Upper lobe of left lung (tissue), 6 donors: ENCODE results near the gene CA11. TPM values are rescaled to one million over a fixed set of nuclear protein-coding genes. Genes with fewer than 3 reads are reported as not detected.
A peak's percentile ranks its signal among the peaks of the same experiment; 100 is the strongest.

Experiments
- ATAC-seq, 2 donors: fragments of 200-7000 bp; cut with Tn5 transposase; one replicate each; pipeline ENCODE4 v1.9.1; 2022; ENCODE audit warnings: mild to moderate bottlenecking in 2 of 2, moderate library complexity in 2 of 2; ENCODE audit not compliant: low FRiP score in 2 of 2
- DNase-seq, 2 donors: peaks; one replicate each; pipeline ENCODE4 v3.0.0-alpha.2; 2019 to 2020
- H3K27ac ChIP-seq, 4 donors: fragments of 200-600 bp; sonication (generic); one replicate each; pipeline ENCODE4 v1.5.1; 2016 to 2019
- H3K27me3 ChIP-seq, 4 donors: fragments of 200-600 bp; sonication (generic); one replicate each; pipeline ENCODE4 v1.5.1; 2017 to 2019
- H3K36me3 ChIP-seq, 4 donors: fragments of 200-600 bp; sonication (generic); one replicate each; pipeline ENCODE4 v1.5.1; 2016 to 2019
- H3K4me1 ChIP-seq, 4 donors: fragments of 200-600 bp; sonication (generic); one replicate each; pipeline ENCODE4 v1.5.1; 2018 to 2019
- H3K4me3 ChIP-seq, 4 donors: fragments of 200-600 bp; sonication (generic); one replicate each; pipeline ENCODE4 v1.5.1; 2017 to 2019; ENCODE audit warnings: mild to moderate bottlenecking in 2 of 4, moderate library complexity in 1 of 4
- H3K9me3 ChIP-seq, 4 donors: fragments of 200-600 bp; sonication (generic); one replicate each; pipeline ENCODE4 v1.5.1; 2018 to 2019
- EP300 ChIP-seq, 4 donors: sonication (generic); formaldehyde crosslinking; IDR thresholded peaks; one replicate each; pipeline ENCODE4 v1.5.1; 2017; ENCODE audit warnings: antibody characterized with exemption in 4 of 4, control low read depth in 2 of 4
- POLR2A ChIP-seq, 4 donors: fragments of 450-650 bp; IDR thresholded peaks; one replicate each; pipeline ENCODE4 v1.5.1; 2016 to 2017; ENCODE audit warnings: antibody characterized with exemption in 4 of 4, mild to moderate bottlenecking in 2 of 4
- POLR2AphosphoS5 ChIP-seq, 2 donors: sonication (generic); formaldehyde crosslinking; IDR thresholded peaks; one replicate each; pipeline ENCODE4 v1.5.1; 2017; ENCODE audit warnings: antibody characterized with exemption in 2 of 2
- WGBS, 2 donors: methylation state at CpG; one replicate each; pipeline ENCODE4 v1.1.5; 2017 to 2018; 5-methylcytosine and 5-hydroxymethylcytosine counted together
- total RNA-seq, 6 donors: library from RNA; depleted of rRNA in 4 of 6; stranded (reverse); fragments of >200 nt in 4 of 6; gene quantifications; one replicate each; pipeline versions ENCODE4 v1.1.0 to v1.2.1, GENCODE V29; 2016 to 2021
- TF ChIP-seq, protein P1 (sequence below), 6 experiments: fragments of 450-650 bp in 4 of 6; fragments of 200-600 bp in 2 of 6; sonication (generic) in 2 of 6; IDR thresholded peaks; one replicate each; pipeline ENCODE4 v1.5.1; 2016 to 2019; ENCODE audit warnings: antibody characterized with exemption in 6 of 6
- donor health status: DM: no; HTN: no; CAD: no; lungs with moderate emphysema.
- donor health status: DM: no; HTN: yes; CAD: no; lungs with severe emphysema.

The CA11 gene
- total RNA-seq, 6 donors from 2014 or later: 2.1 to 8.1 (median 5.3) TPM

- WGBS, 2 donors: 65 to 72% methylated on average over 2 of the region's 2 CpGs
- DNase-seq (no peak), ATAC-seq (no peak)
- no peaks in the 10 kb centered on the region for H3K36me3 ChIP-seq
- H3K4me1 ChIP-seq: peaks cover 17 to 23% (median 23%) of the 10 kb centered on the region in 4 donors
- no peak overlapping the region for H3K4me3 ChIP-seq
- H3K27me3 ChIP-seq: no peaks in the 10 kb centered on the region
- no peak for TF ChIP-seq EP300 (IDR thresholded peaks at IDR 0.05)
- TF ChIP-seq POLR2AphosphoS5 (IDR thresholded peaks at IDR 0.05): no peak
- TF ChIP-seq, protein P1, sequence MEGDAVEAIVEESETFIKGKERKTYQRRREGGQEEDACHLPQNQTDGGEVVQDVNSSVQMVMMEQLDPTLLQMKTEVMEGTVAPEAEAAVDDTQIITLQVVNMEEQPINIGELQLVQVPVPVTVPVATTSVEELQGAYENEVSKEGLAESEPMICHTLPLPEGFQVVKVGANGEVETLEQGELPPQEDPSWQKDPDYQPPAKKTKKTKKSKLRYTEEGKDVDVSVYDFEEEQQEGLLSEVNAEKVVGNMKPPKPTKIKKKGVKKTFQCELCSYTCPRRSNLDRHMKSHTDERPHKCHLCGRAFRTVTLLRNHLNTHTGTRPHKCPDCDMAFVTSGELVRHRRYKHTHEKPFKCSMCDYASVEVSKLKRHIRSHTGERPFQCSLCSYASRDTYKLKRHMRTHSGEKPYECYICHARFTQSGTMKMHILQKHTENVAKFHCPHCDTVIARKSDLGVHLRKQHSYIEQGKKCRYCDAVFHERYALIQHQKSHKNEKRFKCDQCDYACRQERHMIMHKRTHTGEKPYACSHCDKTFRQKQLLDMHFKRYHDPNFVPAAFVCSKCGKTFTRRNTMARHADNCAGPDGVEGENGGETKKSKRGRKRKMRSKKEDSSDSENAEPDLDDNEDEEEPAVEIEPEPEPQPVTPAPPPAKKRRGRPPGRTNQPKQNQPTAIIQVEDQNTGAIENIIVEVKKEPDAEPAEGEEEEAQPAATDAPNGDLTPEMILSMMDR (IDR thresholded peaks at IDR 0.05): no peak
- TF ChIP-seq POLR2A (IDR thresholded peaks at IDR 0.05): no peak
- no peaks in the 10 kb centered on the region for H3K9me3 ChIP-seq
- H3K27ac ChIP-seq: no peak overlapping the region
These were observed 2.1 kb upstream of the CA11 start for GRCh38 chr19:48648134-48648533.

GRCh38 chr19:48646722-48647216 lies 782 bp upstream of the CA11 start:
- Histone ChIP-seq H3K4me1 (peaks cover 17 to 23% (median 23%) of the 10 kb centered on the region in 4 donors), H3K27me3 (no peaks in the 10 kb centered on the region), H3K4me3 (peak overlapping the region in 3 of 4 donors; percentile 47 to 68 (median 50)), H3K27ac (peak overlapping the region; percentile 74 to 92 (median 83)), H3K9me3 (no peaks in the 10 kb centered on the region), H3K36me3 (no peaks in the 10 kb centered on the region)
- DNase-seq: no peak
- TF ChIP-seq POLR2AphosphoS5 (IDR thresholded peaks at IDR 0.05) (no peak), EP300 (IDR thresholded peaks at IDR 0.05) (no peak)
- TF ChIP-seq, protein P1 (IDR thresholded peaks at IDR 0.05): peak in 1 of 6 experiments; percentile 4
- no peak for ATAC-seq
- WGBS, 2 donors: 9 to 13% methylated on average over 8 to 10 of the region's 10 CpGs

DNA sequence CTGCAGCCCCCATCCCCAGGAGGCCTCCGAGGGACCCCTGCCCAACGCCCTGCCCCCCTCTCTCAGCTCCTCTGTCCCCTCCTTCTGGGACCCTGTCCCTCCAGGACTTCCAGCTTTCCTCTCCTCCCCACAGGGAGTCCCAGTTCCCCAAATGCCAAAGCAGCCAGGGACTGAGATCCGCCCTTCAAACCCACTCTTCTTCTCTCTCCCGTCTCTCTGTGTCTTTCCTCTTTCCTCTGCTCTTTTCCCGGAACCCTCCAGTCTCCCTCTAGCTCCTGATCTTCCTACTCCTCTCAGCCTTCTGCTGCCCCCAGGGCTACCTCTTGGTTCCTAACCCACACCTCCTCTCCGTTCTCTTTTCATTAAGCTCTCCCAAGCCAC lies 377 bp downstream of the CA11 start:
- H3K9me3 ChIP-seq: no peaks in the 10 kb centered on the region
- 0 to 9% methylated on average over 4 to 6 of the region's 6 CpGs for WGBS, 2 donors
- ATAC-seq: peak in 1 of 2 donors; percentile 28

DNA sequence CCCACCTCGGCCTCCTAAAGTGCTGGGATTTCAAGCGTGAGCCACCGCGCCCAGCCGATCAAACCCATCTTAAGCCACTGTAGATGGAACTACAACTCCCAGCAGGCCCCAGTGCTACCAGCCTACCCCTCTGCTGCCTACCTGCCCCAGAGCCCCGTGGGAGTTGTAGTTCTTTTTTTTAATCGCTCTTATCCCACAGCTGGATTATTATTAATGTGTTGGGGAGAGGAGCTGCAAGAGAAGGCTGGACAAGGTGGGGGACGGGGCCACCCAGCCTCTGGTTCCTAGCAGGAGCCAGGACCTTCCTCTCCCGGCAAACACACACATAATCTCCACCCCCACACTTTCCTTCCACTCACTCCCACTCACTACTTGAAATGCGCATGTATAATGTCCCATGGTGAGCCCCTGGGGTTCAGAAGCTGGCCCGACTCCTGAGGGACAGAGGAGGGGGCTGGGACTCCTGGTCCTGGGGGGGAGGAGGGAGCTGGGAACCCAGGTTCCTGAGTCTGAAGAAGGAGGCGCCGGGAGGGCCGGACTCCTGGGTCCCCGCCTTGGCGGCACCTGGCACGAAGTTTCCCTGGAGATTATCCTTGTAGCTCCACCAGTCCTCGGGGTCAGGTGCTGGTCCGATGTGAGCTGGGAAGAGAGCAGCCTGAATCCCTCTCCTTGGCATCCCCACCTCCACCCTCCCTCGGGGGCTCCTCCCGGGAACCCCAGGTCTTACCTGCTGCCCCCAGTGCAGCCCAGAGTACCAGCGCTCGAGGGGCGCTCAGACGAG lies 958 bp downstream of the CA11 start:
- DNase-seq (peak in 1 of 2 donors; percentile 84), ATAC-seq (peak; percentile 86 to 90)
- Histone ChIP-seq H3K4me1 (peaks cover 17 to 23% (median 23%) of the 10 kb centered on the region in 4 donors), H3K4me3 (peak overlapping the region in 3 of 4 donors; percentile 47 to 68 (median 50)), H3K27me3 (no peaks in the 10 kb centered on the region), H3K27ac (peak overlapping the region; percentile 74 to 92 (median 83)), H3K9me3 (no peaks in the 10 kb centered on the region), H3K36me3 (no peaks in the 10 kb centered on the region)
- 8 to 14% methylated on average over 16 to 21 of the region's 25 CpGs for WGBS, 2 donors
- TF ChIP-seq, protein P1 (IDR thresholded peaks at IDR 0.05): no peak
- TF ChIP-seq EP300 (IDR thresholded peaks at IDR 0.05) (no peak), POLR2A (IDR thresholded peaks at IDR 0.05) (no peak), POLR2AphosphoS5 (IDR thresholded peaks at IDR 0.05) (no peak)

More for the DNA sequence above, 377 bp downstream of the CA11 start:
- Histone ChIP-seq H3K27me3 (no peaks in the 10 kb centered on the region), H3K4me3 (peak overlapping the region in 3 of 4 donors; percentile 47 to 68 (median 50)), H3K4me1 (peaks cover 17 to 23% (median 23%) of the 10 kb centered on the region in 4 donors), H3K27ac (peak overlapping the region; percentile 74 to 92 (median 83)), H3K36me3 (no peaks in the 10 kb centered on the region)
- no peak for DNase-seq
- TF ChIP-seq POLR2AphosphoS5 (IDR thresholded peaks at IDR 0.05) (no peak), EP300 (IDR thresholded peaks at IDR 0.05) (no peak), POLR2A (IDR thresholded peaks at IDR 0.05) (no peak)
- TF ChIP-seq, protein P1 (IDR thresholded peaks at IDR 0.05): no peak
